GM23338 (cell line): ENCODE data around the gene NXPE2. TPM values are rescaled to one million over a fixed set of nuclear protein-coding genes. Genes with fewer than 3 reads are reported as not detected.

Experiments used
- ATAC-seq: fragments of 200-7000 bp; cut with Tn5 transposase; 3 replicates; pipeline ENCODE4 v1.9.1; 2020
- DNase-seq: peaks from one replicate; pipeline ENCODE4 v3.0.0-alpha.2; 2015; ENCODE audit warnings: low spot score
- H2AFZ ChIP-seq: fragments of 200-600 bp; sonication (generic); 2 replicates; pipeline ENCODE4 v1.8.0; 2016; ENCODE audit warnings: antibody characterized with exemption, mild to moderate bottlenecking, moderate library complexity
- H3F3A ChIP-seq: fragments of 200-600 bp; sonication (generic); replicated peaks from 2 replicates; pipeline ENCODE4 v1.8.0; 2017; ENCODE audit warnings: antibody characterized with exemption, mixed run types, low read depth
- H3K27ac ChIP-seq: fragments of 200-600 bp; sonication (generic); 2 replicates; pipeline ENCODE4 v1.6.1; 2016; ENCODE audit warnings: low read depth
- H3K27me3 ChIP-seq: fragments of 200-600 bp; sonication (generic); 2 replicates; pipeline ENCODE4 v1.8.0; 2016; ENCODE audit warnings: mild to moderate bottlenecking, mixed run types, moderate library complexity; ENCODE audit not compliant: insufficient read depth
- H3K36me3 ChIP-seq: fragments of 200-600 bp; sonication (generic); 2 replicates; pipeline ENCODE4 v1.8.0; 2016; ENCODE audit warnings: mild to moderate bottlenecking; ENCODE audit not compliant: insufficient read depth
- H3K4me1 ChIP-seq: fragments of 200-600 bp; sonication (generic); 2 replicates; pipeline ENCODE4 v1.8.0; 2016; ENCODE audit warnings: mild to moderate bottlenecking, moderate library complexity; ENCODE audit not compliant: insufficient read depth
- H3K4me2 ChIP-seq: fragments of 200-600 bp; sonication (generic); 2 replicates; pipeline ENCODE4 v1.7.1; 2017; ENCODE audit warnings: mixed run types
- H3K4me3 ChIP-seq: fragments of 200-600 bp; sonication (generic); 2 replicates; pipeline ENCODE4 v1.6.1; 2016; ENCODE audit warnings: mixed run types
- H3K79me2 ChIP-seq: fragments of 200-600 bp; sonication (generic); replicated peaks from 2 replicates; pipeline ENCODE4 v1.8.0; 2017; ENCODE audit warnings: mild to moderate bottlenecking; ENCODE audit not compliant: insufficient read depth
- H3K9me2 ChIP-seq: fragments of 200-600 bp; sonication (generic); 2 replicates; pipeline ENCODE4 v1.8.0; 2017; ENCODE audit not compliant: insufficient read depth
- H4K20me1 ChIP-seq: fragments of 200-600 bp; sonication (generic); replicated peaks from 2 replicates; pipeline ENCODE4 v1.8.0; 2017; ENCODE audit warnings: mild to moderate bottlenecking; ENCODE audit not compliant: insufficient read depth
- H3K27ac Mint-ChIP-seq: 2 replicates; pipeline ENCODE4 v1.8.0; 2020; ENCODE audit warnings: inconsistent platforms, mild to moderate bottlenecking, moderate library complexity, mixed read lengths
- H3K27me3 Mint-ChIP-seq: 3 replicates; pipeline ENCODE4 v1.8.0; 2022; ENCODE audit warnings: low read depth, mild to moderate bottlenecking, moderate library complexity, mixed read lengths, inconsistent platforms; ENCODE audit not compliant: insufficient read depth, poor library complexity
- H3K36me3 Mint-ChIP-seq: 3 replicates; pipeline ENCODE4 v1.8.0; 2021; ENCODE audit warnings: low read depth, mild to moderate bottlenecking, inconsistent platforms, moderate library complexity, mixed read lengths
- H3K4me1 Mint-ChIP-seq: 3 replicates; pipeline ENCODE4 v1.8.0; 2020; ENCODE audit warnings: mild to moderate bottlenecking, inconsistent platforms, mixed read lengths
- H3K4me3 Mint-ChIP-seq: 3 replicates; pipeline ENCODE4 v1.8.0; 2021; ENCODE audit warnings: moderate library complexity, mild to moderate bottlenecking, inconsistent platforms, mixed read lengths
- H3K9me3 Mint-ChIP-seq: 3 replicates; pipeline ENCODE4 v1.8.0; 2020; ENCODE audit warnings: moderate library complexity, mild to moderate bottlenecking, inconsistent platforms, mixed read lengths
- CREB1 ChIP-seq: fragments of 250-450 bp; sonication (Bioruptor Pico); IDR thresholded peaks from 2 replicates; pipeline ENCODE4 v1.5.0; 2020; ENCODE audit warnings: low read depth, mild to moderate bottlenecking, moderate library complexity
- CTCF ChIP-seq, 2 experiments: fragments of 200-600 bp in 1 of 2; sonication (generic) in 1 of 2; conservative IDR thresholded peaks; 2 replicates each; pipeline versions ENCODE4 v1.5.1 to v1.6.1; 2016 to 2017; ENCODE audit warnings: antibody characterized with exemption in 2 of 2, low read depth in 2 of 2, mild to moderate bottlenecking in 2 of 2, moderate library complexity in 1 of 2
- EZH2 ChIP-seq: fragments of 200-600 bp; sonication (generic); IDR thresholded peaks from one replicate; pipeline ENCODE4 v1.8.0; 2017; ENCODE audit warnings: antibody characterized with exemption, mild to moderate bottlenecking, low read depth; ENCODE audit not compliant: unreplicated experiment
- EZH2phosphoT487 ChIP-seq: fragments of 200-600 bp; sonication (generic); IDR thresholded peaks from one replicate; pipeline ENCODE4 v1.8.1; 2018; ENCODE audit warnings: antibody characterized with exemption; ENCODE audit not compliant: unreplicated experiment
- JUNB ChIP-seq: IDR thresholded peaks from one replicate; pipeline ENCODE4 v1.6.1; 2016; ENCODE audit warnings: antibody characterized with exemption; ENCODE audit not compliant: unreplicated experiment
- NANOG ChIP-seq: IDR thresholded peaks from 2 replicates; pipeline ENCODE4 v1.6.1; 2016; ENCODE audit warnings: antibody characterized with exemption, borderline replicate concordance
- POLR2AphosphoS5 ChIP-seq: IDR thresholded peaks from 2 replicates; pipeline ENCODE4 v1.6.1; 2016; ENCODE audit warnings: antibody characterized with exemption, low read depth
- REST ChIP-seq: IDR thresholded peaks from one replicate; pipeline ENCODE4 v1.6.1; 2018; ENCODE audit warnings: antibody characterized with exemption; ENCODE audit not compliant: unreplicated experiment
- ZNF114 ChIP-seq: fragments of 250-450 bp; sonication (Bioruptor Pico); IDR thresholded peaks from 2 replicates; pipeline ENCODE4 v1.5.0; 2020; ENCODE audit warnings: mild to moderate bottlenecking, moderate library complexity
- ZNF331 ChIP-seq: fragments of 250-450 bp; sonication (Bioruptor Pico); IDR thresholded peaks from 2 replicates; pipeline ENCODE4 v1.5.0; 2020; ENCODE audit warnings: low read depth, mild to moderate bottlenecking, moderate library complexity
- ZNF462 ChIP-seq: fragments of 250-450 bp; sonication (Bioruptor Pico); IDR thresholded peaks from 2 replicates; pipeline ENCODE4 v1.5.0; 2020; ENCODE audit warnings: mild to moderate bottlenecking, moderate library complexity
- polyA plus RNA-seq: library from polyadenylated mRNA; unstranded; fragments of >200 nt; fragmentation: Nextera tagmentation; extraction: Ambion mirVana; gene quantifications from 2 replicates; pipeline ENCODE4 v1.2.1, GENCODE V29; 2016
- total RNA-seq: library from RNA; depleted of rRNA; stranded (reverse); fragments of >200 nt; shearing (Covaris generic); gene quantifications from 2 replicates; pipeline ENCODE4 v1.2.3, GENCODE V29; 2014

NXPE2 gene
- total and polyA plus RNA-seq, 2 experiments from 2014 or later = 0.10 TPM; not detected in 1

GRCh38 chr11:114666760-114667159, 11.6 kb upstream of the NXPE2 start:
- ATAC-seq (no peak), DNase-seq (no peak)
- Histone ChIP-seq H3K4me2 (no peak overlapping the region), H4K20me1 (no peaks in the 10 kb centered on the region), H3K9me2 (peaks cover 3% of the 10 kb centered on the region; the same call in 1 of the 2 replicates), H3K4me1 (no peaks in the 10 kb centered on the region), H3K36me3 (no peaks in the 10 kb centered on the region), H3K79me2 (no peaks in the 10 kb centered on the region), H3K27ac (no peak overlapping the region), H3F3A (no peaks in the 10 kb centered on the region), H3K4me3 (no peak overlapping the region), H3K27me3 (no peaks in the 10 kb centered on the region), H2AFZ (no peak overlapping the region)
- H3K36me3 Mint-ChIP-seq = peaks cover 4% of the 10 kb centered on the region; the same call in 2 of the 3 replicates
- peaks cover 16% of the 10 kb centered on the region for H3K9me3 Mint-ChIP-seq
- TF ChIP-seq ZNF114 (CRISPR knock-in tag) (no peak), ZNF462 (CRISPR knock-in tag) (no peak), ZNF331 (CRISPR knock-in tag) (no peak), CREB1 (CRISPR knock-in tag) (no peak), NANOG (no peak), JUNB (no peak), EZH2 (no peak)
- no peak overlapping the region for H3K27ac Mint-ChIP-seq
- no peak overlapping the region for H3K4me3 Mint-ChIP-seq
- no peaks in the 10 kb centered on the region for H3K27me3 Mint-ChIP-seq
- H3K4me1 Mint-ChIP-seq = no peaks in the 10 kb centered on the region

- Histone ChIP-seq H3K79me2 (no peaks in the 10 kb centered on the region), H3K36me3 (no peaks in the 10 kb centered on the region), H3F3A (no peaks in the 10 kb centered on the region), H3K4me1 (no peaks in the 10 kb centered on the region), H4K20me1 (no peaks in the 10 kb centered on the region), H3K4me2 (no peak overlapping the region), H3K9me2 (peaks cover 3% of the 10 kb centered on the region; the same call in 1 of the 2 replicates), H3K27ac (no peak overlapping the region), H3K27me3 (no peaks in the 10 kb centered on the region), H2AFZ (no peak overlapping the region), H3K4me3 (no peak overlapping the region)
- H3K36me3 Mint-ChIP-seq = peaks cover 4% of the 10 kb centered on the region; the same call in 1 of the 3 replicates
- no peak for ATAC-seq
- no peaks in the 10 kb centered on the region for H3K27me3 Mint-ChIP-seq
- DNase-seq = no peak
- no peak overlapping the region for H3K4me3 Mint-ChIP-seq
- H3K9me3 Mint-ChIP-seq = peaks cover 19% of the 10 kb centered on the region
- H3K4me1 Mint-ChIP-seq = no peaks in the 10 kb centered on the region
- H3K27ac Mint-ChIP-seq = no peak overlapping the region
- TF ChIP-seq EZH2 = no peak
- TF ChIP-seq EZH2phosphoT487 = no peak
- TF ChIP-seq REST = no peak
- no peak for TF ChIP-seq POLR2AphosphoS5
- no peak for TF ChIP-seq CTCF (conservative IDR thresholded peaks at IDR 0.05; ENCODE audit: low read depth in 2 of 2)
Observed at GRCh38 chr11:114668109-114668508, 10.2 kb upstream of the NXPE2 start.
